ENCODE measurements around the gene ATXN7L3.
"Not testable (repeated sequence)": the region's sequence is repeated elsewhere in the genome, so short reads cannot be mapped to it uniquely, and the experiment has no call there.

GRCh38 chr17:44237886-44238285 is 38.2 kb upstream of the ATXN7L3 start:
- TF ChIP-seq FOXK2 (IDR thresholded peaks at IDR 0.05); FOXA1 (IDR thresholded peaks at IDR 0.05); BHLHE40 (IDR thresholded peaks at IDR 0.05; ENCODE audit: borderline replicate concordance); SP1 (IDR thresholded peaks at IDR 0.05); SUZ12 (IDR thresholded peaks at IDR 0.05); ELF4 (IDR thresholded peaks at IDR 0.05): not testable (repeated sequence)

Measured in HEK293T (cell line).